Sciatic nerve (tissue), 2 donors: Measurements from ENCODE around the gene RGS3. TPM values are rescaled to one million over a fixed set of nuclear protein-coding genes. Genes with fewer than 3 reads are reported as not detected.
"Not testable (repeated sequence)": the region's sequence is repeated elsewhere in the genome, so short reads cannot be mapped to it uniquely, and the experiment has no call there.

ENCODE experiments used
- ATAC-seq: fragments of 200-7000 bp; cut with Tn5 transposase; one replicate; pipeline ENCODE4 v1.9.1; 2020; ENCODE audit warnings: mild to moderate bottlenecking, moderate library complexity
- DNase-seq: peaks from one replicate; pipeline ENCODE4 v3.0.0-alpha.2; 2020; ENCODE audit warnings: low spot score
- intact Hi-C: fragments of 100-400 bp; cut with DNase I; formaldehyde crosslinking; loops from one replicate; pipeline ENCODE4 v1.14.2; 2022
- total RNA-seq: library from RNA; stranded (reverse); fragmentation: NEBNext Ultra II Directional; extraction: Animal tissue kit (Norgen Biotek cat#: 25700); gene quantifications from one replicate; pipeline ENCODE4 v1.2.1, GENCODE V29; 2021
- donor health status: DM: no; HTN: no; CAD: no.
- donor health status: DM: no; HTN: no; CAD: no.

Gene RGS3
- 43.1 TPM for total RNA-seq

GRCh38 chr9:113463418-113464285 lies at the start of gene RGS3:
Gene RGS3, plus strand, starts transcription at chr9:113463727. Its CDS starts 76 bp downstream, at chr9:113463803.
- ATAC-seq (peak; percentile 58), DNase-seq (no peak)
- intact Hi-C loops: no loop called here

- DNase-seq (no peak), ATAC-seq (peak; percentile 65)
- intact Hi-C loops: no loop called here
Measured at GRCh38 chr9:113416149-113416721, 47.3 kb upstream of the RGS3 start.

- intact Hi-C loops: no loop called here
- DNase-seq: no peak
- no peak for ATAC-seq
Measured at GRCh38 chr9:113417370-113417769, 46.2 kb upstream of the RGS3 start.

- ATAC-seq (no peak), DNase-seq (no peak)
- intact Hi-C loops: no loop called here
Measured at GRCh38 chr9:113421726-113422125, 41.8 kb upstream of the RGS3 start.

GRCh38 chr9:113425072-113425471 lies 38.5 kb upstream of the RGS3 start:
- intact Hi-C loops: no loop called here

GRCh38 chr9:113426701-113427100 lies 36.8 kb upstream of the RGS3 start:
- ATAC-seq: no peak

More at GRCh38 chr9:113425072-113425471, 38.5 kb upstream of the RGS3 start:
- no peak for DNase-seq
- ATAC-seq: no peak

GRCh38 chr9:113427629-113428028 lies 35.9 kb upstream of the RGS3 start:
- DNase-seq (no peak), ATAC-seq (no peak)
- intact Hi-C loops: no loop called here

More at GRCh38 chr9:113426701-113427100, 36.8 kb upstream of the RGS3 start:
- intact Hi-C loops: no loop called here
- DNase-seq: no peak

- peak; percentile 34 for ATAC-seq
- intact Hi-C loops: no loop called here
- no peak for DNase-seq
Measured at GRCh38 chr9:113428062-113428615, 35.4 kb upstream of the RGS3 start.

GRCh38 chr9:113431191-113431590 lies 32.3 kb upstream of the RGS3 start:
- DNase-seq: no peak
- ATAC-seq: no peak
- intact Hi-C loops: no loop called here

- intact Hi-C loops: no loop called here
- DNase-seq (no peak), ATAC-seq (no peak)
Measured at GRCh38 chr9:113436728-113437515, 26.6 kb upstream of the RGS3 start.

- intact Hi-C loops, ATAC-seq, DNase-seq: not testable (repeated sequence)
Measured at GRCh38 chr9:113437716-113438115, 25.8 kb upstream of the RGS3 start.

- no peak for DNase-seq
- intact Hi-C loops: loop anchor here (10.0 kb wide), 1 partner anchor 210 kb away; no protein-coding TSS in a partner anchor
- ATAC-seq: no peak
Measured at GRCh38 chr9:113444736-113445135, 18.8 kb upstream of the RGS3 start.

- ATAC-seq (peak; percentile 56), DNase-seq (no peak)
- intact Hi-C loops: loop anchor here (10.0 kb wide), 1 partner anchor 208 kb away; no protein-coding TSS in a partner anchor
Measured at GRCh38 chr9:113446323-113446740, 17.2 kb upstream of the RGS3 start.

GRCh38 chr9:113449376-113449775 lies 14.2 kb upstream of the RGS3 start:
- ATAC-seq (no peak), DNase-seq (no peak)
- intact Hi-C loops: loop anchor here (10.0 kb wide), 1 partner anchor 205 kb away; no protein-coding TSS in a partner anchor

- DNase-seq: no peak
- intact Hi-C loops: no loop called here
- ATAC-seq: no peak
Measured at GRCh38 chr9:113452113-113452605, 11.4 kb upstream of the RGS3 start.

- ATAC-seq: peak; percentile 96
- no peak for DNase-seq
- intact Hi-C loops: no loop called here
Measured at GRCh38 chr9:113454914-113455761, 8.4 kb upstream of the RGS3 start.

- DNase-seq (no peak), ATAC-seq (peak; percentile 9)
- intact Hi-C loops: no loop called here
Measured at GRCh38 chr9:113456235-113456634, 7.3 kb upstream of the RGS3 start.

- no peak for ATAC-seq
Measured at GRCh38 chr9:113461285-113461684, 2.2 kb upstream of the RGS3 start.

More at GRCh38 chr9:113461285-113461684, 2.2 kb upstream of the RGS3 start:
- DNase-seq: no peak
- intact Hi-C loops: no loop called here
